Transverse colon (tissue), 4 donors: ENCODE data around the gene BBC3. TPM values are rescaled to one million over a fixed set of nuclear protein-coding genes. Genes with fewer than 3 reads are reported as not detected.

Experiments
- DNase-seq: peaks from one replicate; pipeline ENCODE4 v3.0.0-alpha.2; 2019
- H3K27ac ChIP-seq, 4 donors: fragments of 200-600 bp; sonication (generic); 2 replicates each; pipeline ENCODE4 v1.5.1; 2016 to 2018; ENCODE audit warnings: inconsistent platforms in 4 of 4
- H3K27me3 ChIP-seq: fragments of 200-600 bp; sonication (generic); 2 replicates; pipeline ENCODE4 v1.5.1; 2017; ENCODE audit warnings: inconsistent platforms
- H3K36me3 ChIP-seq, 4 donors: fragments of 200-600 bp; sonication (generic); 2 replicates each; pipeline ENCODE4 v1.5.1; 2017 to 2019; ENCODE audit warnings: inconsistent platforms in 4 of 4
- H3K4me1 ChIP-seq, 4 donors: fragments of 200-600 bp; sonication (generic); 2 replicates each; pipeline ENCODE4 v1.5.1; 2017 to 2020; ENCODE audit warnings: inconsistent platforms in 4 of 4
- H3K4me3 ChIP-seq, 4 donors: fragments of 200-600 bp; sonication (generic); 1 replicate in 1 of 4; 2 replicates in 3 of 4; pipeline versions ENCODE4 v1.5.1 to v1.6.1; 2017 to 2019; ENCODE audit warnings: inconsistent platforms in 4 of 4
- H3K9me3 ChIP-seq, 2 donors: fragments of 200-600 bp; sonication (generic); 2 replicates each; pipeline ENCODE4 v1.5.1; 2017 to 2019; ENCODE audit warnings: inconsistent platforms in 2 of 2
- CTCF ChIP-seq, 5 experiments: fragments of 200-600 bp in 3 of 5; fragments of 450-650 bp in 2 of 5; sonication (generic) in 3 of 5; IDR thresholded peaks; 1 replicate in 2 of 5; 2 replicates in 3 of 5; pipeline ENCODE4 v1.5.1; 2016 to 2017; ENCODE audit warnings: antibody characterized with exemption in 5 of 5, inconsistent platforms in 3 of 5, mild to moderate bottlenecking in 2 of 5, moderate library complexity in 1 of 5
- EP300 ChIP-seq: sonication (generic); formaldehyde crosslinking; IDR thresholded peaks from one replicate; pipeline ENCODE4 v1.6.1; 2017; ENCODE audit warnings: antibody characterized with exemption, low read depth
- POLR2A ChIP-seq: fragments of 450-650 bp; IDR thresholded peaks from one replicate; pipeline ENCODE4 v1.6.1; 2016; ENCODE audit warnings: antibody characterized with exemption, mild to moderate bottlenecking, moderate library complexity
- POLR2AphosphoS5 ChIP-seq, 3 donors: sonication (generic); formaldehyde crosslinking; IDR thresholded peaks; one replicate each; pipeline ENCODE4 v1.6.1; 2016; ENCODE audit warnings: antibody characterized with exemption in 3 of 3
- WGBS, 2 donors: methylation state at CpG; one replicate each; pipeline ENCODE4 v1.1.5; 2018; ENCODE audit warnings: low coverage in 1 of 2; 5-methylcytosine and 5-hydroxymethylcytosine counted together
- in situ Hi-C, 4 donors: fragments of 200-750 bp; cut with MboI; loops; one replicate each; pipeline versions ENCODE4 v1.15.0 to v1.15.1; 2017; ENCODE audit warnings: low sequenced_read_pairs in 3 of 4, low pct_ligation_motif_present in 1 of 4, low pct_unique_long_range_greater_than_20kb in 1 of 4
- intact Hi-C: fragments of 100-400 bp; cut with DNase I; formaldehyde crosslinking; loops from one replicate; pipeline ENCODE4 v1.15.1; 2023; ENCODE audit warnings: low total_unique reads
- total RNA-seq, 4 donors: library from RNA; depleted of rRNA; stranded (reverse); fragments of >200 nt; gene quantifications; one replicate each; pipeline ENCODE4 v1.1.0, GENCODE V29; 2016

Gene BBC3
- total RNA-seq, 4 donors from 2014 or later = 10.9 to 31.0 (median 14.4) TPM

GRCh38 chr19:47239610-47240296, 8.8 kb upstream of the BBC3 start:
- H3K4me3 ChIP-seq = peak overlapping the region in 3 of 4 donors; percentile 4 to 27 (median 25)
- H3K36me3 ChIP-seq = no peaks in the 10 kb centered on the region
- TF ChIP-seq CTCF (IDR thresholded peaks at IDR 0.05) = no peak
- no peak for TF ChIP-seq EP300
- no peak for TF ChIP-seq POLR2A
- no peak for TF ChIP-seq POLR2AphosphoS5 (IDR thresholded peaks at IDR 0.05)
- DNase-seq = peak; percentile 59
- intact Hi-C loops = no loop called here
- 5% methylated on average over 18 of the region's 62 CpGs; no CpG with 5 or more reads in 1 of the 2 donors for WGBS, 2 donors
- in situ Hi-C loops = loop anchor here in 2 of 4 donors (10.0 kb wide), 2 partner anchors 85 to 95 kb away; no protein-coding TSS in a partner anchor
- H3K4me1 ChIP-seq = peaks cover 8 to 44% (median 37%) of the 10 kb centered on the region in 4 donors
- peak overlapping the region in 1 of 4 donors; percentile 4 for H3K27ac ChIP-seq
- H3K27me3 ChIP-seq = peaks cover 23% of the 10 kb centered on the region
- H3K9me3 ChIP-seq = no peaks in the 10 kb centered on the region

- Histone ChIP-seq H3K27me3 (peaks cover 23% of the 10 kb centered on the region), H3K4me1 (peaks cover 8 to 39% (median 32%) of the 10 kb centered on the region in 4 donors), H3K27ac (peak overlapping the region in 1 of 4 donors; percentile 4), H3K36me3 (no peaks in the 10 kb centered on the region), H3K4me3 (peak overlapping the region in 3 of 4 donors; percentile 4 to 27 (median 25)), H3K9me3 (no peaks in the 10 kb centered on the region)
- intact Hi-C loops (no loop called here), in situ Hi-C loops (no loop called here)
- DNase-seq = no peak
- 17 to 40% methylated on average over 2 to 13 of the region's 16 CpGs for WGBS, 2 donors
- TF ChIP-seq POLR2A = no peak
- no peak for TF ChIP-seq POLR2AphosphoS5 (IDR thresholded peaks at IDR 0.05)
- TF ChIP-seq CTCF (IDR thresholded peaks at IDR 0.05) = no peak
- no peak for TF ChIP-seq EP300
Measured at GRCh38 chr19:47239152-47239551, 8.2 kb upstream of the BBC3 start.

- Histone ChIP-seq H3K27me3 (peaks cover 23% of the 10 kb centered on the region), H3K36me3 (no peaks in the 10 kb centered on the region), H3K4me1 (peaks cover 0 to 35% (median 29%) of the 10 kb centered on the region in 4 donors), H3K27ac (no peak overlapping the region), H3K4me3 (no peak overlapping the region), H3K9me3 (no peaks in the 10 kb centered on the region)
- in situ Hi-C loops = no loop called here
- DNase-seq = no peak
- intact Hi-C loops = no loop called here
- no peak for TF ChIP-seq POLR2A
- TF ChIP-seq POLR2AphosphoS5 (IDR thresholded peaks at IDR 0.05) = no peak
- TF ChIP-seq CTCF (IDR thresholded peaks at IDR 0.05) = no peak
- TF ChIP-seq EP300 = no peak
- WGBS, 2 donors = 79% methylated on average over 12 of the region's 12 CpGs; no CpG with 5 or more reads in 1 of the 2 donors
Measured at GRCh38 chr19:47236072-47236675, 5.2 kb upstream of the BBC3 start.

- DNase-seq = peak; percentile 46
- Histone ChIP-seq H3K27me3 (no peaks in the 10 kb centered on the region), H3K9me3 (no peaks in the 10 kb centered on the region), H3K4me3 (peak overlapping the region in 3 of 4 donors; percentile 83 to 98 (median 96)), H3K27ac (peak overlapping the region; percentile 97 to 100 (median 99)), H3K4me1 (peaks cover under 1 to 43% (median 25%) of the 10 kb centered on the region in 4 donors), H3K36me3 (no peaks in the 10 kb centered on the region)
- WGBS, 2 donors = 15 to 31% methylated on average over 7 to 16 of the region's 16 CpGs
- in situ Hi-C loops = no loop called here
- TF ChIP-seq POLR2AphosphoS5 (IDR thresholded peaks at IDR 0.05) (peak; percentile 69 to 83 (median 82)), CTCF (IDR thresholded peaks at IDR 0.05) (no peak), POLR2A (peak; percentile 87), EP300 (no peak)
- intact Hi-C loops = no loop called here
Measured at GRCh38 chr19:47232422-47233211, 1.6 kb upstream of the BBC3 start.
